ENCODE measurements around the gene SPATA45. TPM values are rescaled to one million over a fixed set of nuclear protein-coding genes. Genes with fewer than 3 reads are reported as not detected.
"Not testable (repeated sequence)": the region's sequence is repeated elsewhere in the genome, so short reads cannot be mapped to it uniquely, and the experiment has no call there.

SPATA45 gene
- not detected for total RNA-seq

DNA sequence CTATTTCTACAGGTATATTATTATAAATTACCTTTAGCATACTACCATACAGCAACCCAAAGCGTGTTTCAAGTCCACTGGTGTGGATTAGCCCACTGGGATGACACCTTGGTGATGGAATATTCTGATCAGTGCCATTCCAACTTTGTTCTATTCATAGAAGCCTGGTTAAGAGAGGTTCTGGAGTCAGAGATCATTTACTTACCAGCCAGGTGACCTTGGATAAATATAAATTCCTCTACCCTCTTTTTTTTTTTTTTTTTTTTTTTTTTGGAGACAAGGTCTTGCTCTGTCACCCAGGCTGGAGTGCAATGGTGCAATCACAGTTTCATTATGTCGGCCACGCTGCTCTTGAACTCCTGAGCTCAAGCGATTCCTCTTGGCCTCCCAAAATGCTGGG is at the start of gene SPATA45:
TSS of gene SPATA45 (minus strand) at position 101 of the 400 bp plus-strand sequence. CDS start 11,500 bp downstream, outside the sequence.
- no peak for DNase-seq (ENCODE audit: low read depth in 2 of 3, low spot score in 2 of 3)

- DNase-seq (ENCODE audit: low read depth in 2 of 3, low spot score in 2 of 3), result no peak
These were observed 44.7 kb upstream of the SPATA45 start for GRCh38 chr1:212892108-212892507.

DNA sequence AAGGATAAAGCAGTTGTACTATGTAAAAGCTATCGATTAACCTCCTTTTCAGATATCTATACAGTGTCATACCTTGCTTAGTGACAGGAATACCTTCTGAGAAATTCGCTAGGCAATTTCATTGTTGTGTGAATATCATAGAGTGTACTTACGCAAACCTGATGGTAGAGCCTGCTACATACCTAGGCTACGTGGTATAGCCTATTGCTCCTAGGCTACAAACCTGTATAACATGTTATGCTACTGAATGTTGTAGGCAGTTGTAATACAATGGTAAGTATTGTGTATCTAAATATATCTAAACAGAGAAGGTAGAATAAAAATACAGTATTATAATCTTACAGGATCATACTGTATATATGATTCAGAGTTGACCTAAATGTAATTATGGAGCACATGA is 37.1 kb upstream of the SPATA45 start:
- no peak for DNase-seq (ENCODE audit: low read depth in 2 of 3, low spot score in 2 of 3)

DNA sequence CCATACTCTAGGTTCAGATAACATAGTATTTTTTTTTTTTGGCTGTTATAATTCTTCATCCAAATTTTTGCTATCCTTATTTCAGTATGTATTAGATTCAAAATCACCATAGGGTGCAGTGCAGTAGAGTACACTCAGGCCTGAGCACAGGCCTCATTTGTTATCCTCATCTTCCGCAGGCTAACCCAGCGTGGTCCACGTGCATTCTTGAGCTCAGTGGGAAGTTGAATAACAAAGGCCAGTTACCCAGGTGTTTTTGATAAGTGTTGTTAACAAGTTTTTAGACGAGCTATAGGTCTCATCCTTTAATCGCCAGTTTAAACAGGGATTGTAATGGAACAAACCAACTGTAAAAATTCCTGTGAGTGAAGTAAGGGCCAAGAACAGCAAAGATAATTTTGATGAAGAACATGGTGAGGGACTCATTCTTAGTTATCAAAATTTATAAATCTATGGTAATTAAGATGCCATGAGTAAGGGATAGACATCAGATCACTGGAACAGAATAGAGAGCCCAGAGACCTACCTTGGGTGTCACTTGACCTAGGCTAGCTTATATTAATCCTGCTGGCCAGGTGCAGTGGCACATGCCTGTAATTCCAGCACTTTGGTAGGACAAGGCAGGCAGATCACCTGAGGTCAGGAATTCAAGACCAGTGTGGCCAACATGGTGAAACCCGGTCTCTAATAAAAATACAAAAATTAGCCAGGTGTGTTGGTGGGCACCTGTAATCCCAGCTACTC is 32.7 kb upstream of the SPATA45 start:
- DNase-seq (ENCODE audit: low read depth in 2 of 3, low spot score in 2 of 3), result no peak

DNA sequence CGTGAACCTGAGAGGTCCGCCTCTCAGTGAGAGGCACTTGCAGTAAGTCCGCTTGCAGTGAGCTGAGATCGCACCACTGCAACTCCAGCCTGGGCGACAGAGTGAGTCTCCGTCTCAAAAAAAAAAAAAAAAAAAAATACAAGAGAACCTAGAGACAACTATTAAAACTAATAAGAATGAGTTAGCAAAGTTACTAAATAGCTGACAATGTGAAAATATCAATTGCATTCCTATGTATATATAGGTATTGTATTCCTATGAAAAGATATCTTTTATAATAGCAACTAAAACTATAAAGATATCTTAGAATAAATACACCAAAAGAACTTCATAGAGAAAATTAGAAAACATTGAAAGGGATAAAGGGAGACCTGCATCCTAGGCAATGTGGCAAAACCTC is 31.0 kb upstream of the SPATA45 start:
- no peak for DNase-seq (ENCODE audit: low read depth in 2 of 3, low spot score in 2 of 3)

GRCh38 chr1:212873518-212873917 is 26.1 kb upstream of the SPATA45 start:
- DNase-seq (ENCODE audit: low read depth in 2 of 3, low spot score in 2 of 3), result no peak

DNA sequence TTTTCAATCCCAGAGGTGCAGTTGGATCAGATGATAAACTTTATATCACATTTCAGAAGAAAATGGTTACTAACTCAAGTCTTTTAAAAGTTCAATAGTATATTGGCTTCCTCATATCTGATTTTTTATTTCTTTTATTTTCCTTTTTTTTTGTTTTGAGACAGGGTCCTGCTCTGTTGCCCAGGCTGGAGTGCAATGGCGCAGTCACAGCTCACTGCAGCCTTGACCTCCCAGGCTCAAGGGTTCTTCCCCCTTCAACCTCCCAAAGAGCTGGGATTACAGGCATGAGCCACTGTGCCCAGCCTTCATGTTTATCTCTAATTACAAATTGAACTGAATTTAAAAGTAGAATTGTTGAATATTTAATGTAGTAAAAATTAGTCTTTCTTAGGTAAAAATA is 24.5 kb upstream of the SPATA45 start:
- no peak for DNase-seq (ENCODE audit: low read depth in 2 of 3, low spot score in 2 of 3)

- DNase-seq (ENCODE audit: low read depth in 2 of 3, low spot score in 2 of 3), result no peak
These were observed 19.7 kb upstream of the SPATA45 start for GRCh38 chr1:212867192-212867591.

GRCh38 chr1:212864201-212864600 is 16.8 kb upstream of the SPATA45 start:
- DNase-seq (ENCODE audit: low read depth in 2 of 3, low spot score in 2 of 3), result no peak

- not testable (repeated sequence) for DNase-seq (ENCODE audit: low read depth in 2 of 3, low spot score in 2 of 3)
These were observed 15.9 kb upstream of the SPATA45 start for GRCh38 chr1:212863345-212863744.

- no peak for DNase-seq (ENCODE audit: low read depth in 2 of 3, low spot score in 2 of 3)
These were observed 14.8 kb upstream of the SPATA45 start for GRCh38 chr1:212862111-212862690.

DNA sequence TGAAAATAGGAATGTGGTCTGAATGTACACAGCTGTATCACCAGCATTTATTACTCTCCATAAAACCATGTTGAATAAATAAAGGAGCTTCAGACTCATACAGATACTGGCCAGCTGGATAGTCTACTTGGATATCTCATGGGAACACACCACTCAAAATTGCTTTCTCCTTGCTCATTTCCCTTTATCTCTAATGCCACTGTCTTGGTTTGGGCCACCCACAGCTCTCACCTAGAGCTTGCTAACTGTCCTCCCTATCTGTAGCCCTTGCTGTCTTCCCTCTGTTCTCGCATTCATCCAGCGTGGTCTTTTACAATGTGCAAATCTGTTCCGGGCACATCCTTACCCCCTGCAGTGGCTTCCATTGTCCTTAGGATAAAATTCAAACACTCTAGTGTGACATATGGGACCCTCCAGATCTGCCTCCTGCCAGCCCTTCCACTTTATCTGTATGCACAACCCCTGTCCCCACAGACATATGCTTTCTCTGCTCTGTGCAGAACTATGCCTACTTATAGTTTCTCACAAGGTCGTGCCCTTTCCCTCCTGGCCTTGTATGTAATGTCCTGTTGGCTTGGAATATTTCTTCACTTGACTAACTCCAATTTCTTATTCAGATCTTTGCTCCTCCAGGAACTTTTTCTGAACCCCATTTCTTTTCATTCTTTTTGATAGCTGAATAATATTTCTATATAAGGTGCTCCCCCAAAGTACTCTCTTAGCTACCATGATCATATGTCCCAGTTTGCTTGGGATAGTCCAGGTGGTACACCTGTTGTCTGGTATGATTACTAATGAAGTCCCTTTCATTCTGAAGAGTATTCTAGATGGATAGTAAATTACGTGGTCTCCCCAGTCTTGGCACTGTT is 13.5 kb upstream of the SPATA45 start:
- peak in 1 of 3 donors; percentile 20 for DNase-seq (ENCODE audit: low read depth in 2 of 3, low spot score in 2 of 3)

GRCh38 chr1:212858461-212859265 is 11.2 kb upstream of the SPATA45 start:
- peak in 1 of 3 donors; percentile 9 for DNase-seq (ENCODE audit: low read depth in 2 of 3, low spot score in 2 of 3)

DNA sequence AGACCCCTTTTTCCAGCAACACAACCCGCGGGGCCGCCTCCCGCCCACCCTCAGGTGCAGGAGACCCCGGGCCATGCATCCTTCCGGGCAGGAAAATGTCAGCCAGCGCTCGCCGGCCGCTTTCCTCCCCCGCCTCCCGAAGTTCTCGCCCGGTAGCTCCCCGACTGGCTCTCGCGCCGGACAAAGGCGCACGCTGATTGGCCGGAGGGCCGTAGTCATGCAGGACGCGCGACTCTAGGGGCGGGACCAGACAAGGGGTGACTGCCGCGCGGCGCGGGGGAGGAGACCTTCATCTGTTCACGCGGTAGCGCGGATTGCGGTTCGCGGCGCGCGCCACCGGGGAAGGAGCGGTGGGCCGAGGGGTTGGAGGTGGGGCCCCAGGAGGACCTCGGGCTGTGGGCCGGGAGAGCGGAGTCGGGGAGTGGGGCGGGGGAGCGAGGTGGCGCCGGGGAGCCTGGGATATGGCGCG is 10.6 kb upstream of the SPATA45 start, which contains the start of gene FLVCR1:
TSS of gene FLVCR1 (plus strand) at position 284 of the 469 bp plus-strand sequence. CDS start at position 462, 178 bp downstream.
- DNase-seq (ENCODE audit: low read depth in 2 of 3, low spot score in 2 of 3), result peak; percentile 56 to 98 (median 97)

GRCh38 chr1:212856755-212857154 is 9.3 kb upstream of the SPATA45 start:
- DNase-seq (ENCODE audit: low read depth in 2 of 3, low spot score in 2 of 3), result no peak

DNA sequence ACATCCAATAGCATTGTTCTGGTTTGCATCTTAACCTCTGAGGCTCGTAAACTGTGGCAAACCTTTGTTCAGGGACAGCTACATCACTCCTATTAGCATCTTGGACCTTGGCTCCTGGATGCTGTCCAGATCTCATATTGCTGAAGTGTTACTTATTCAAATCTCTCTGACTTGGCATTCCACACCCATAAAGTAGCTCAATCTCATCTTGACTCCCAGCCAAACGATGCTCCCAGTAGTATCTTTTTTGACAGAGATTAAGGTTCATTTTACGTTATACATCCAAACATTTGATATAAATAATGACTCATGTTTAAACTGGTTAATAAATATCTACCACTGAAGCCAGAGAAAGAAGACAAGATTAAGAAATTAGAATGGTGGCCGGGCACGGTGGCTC is 6.2 kb upstream of the SPATA45 start:
- no peak for DNase-seq (ENCODE audit: low read depth in 2 of 3, low spot score in 2 of 3)

- no peak for DNase-seq (ENCODE audit: low read depth in 2 of 3, low spot score in 2 of 3)
These were observed 4.7 kb upstream of the SPATA45 start for GRCh38 chr1:212852105-212852688.

DNA sequence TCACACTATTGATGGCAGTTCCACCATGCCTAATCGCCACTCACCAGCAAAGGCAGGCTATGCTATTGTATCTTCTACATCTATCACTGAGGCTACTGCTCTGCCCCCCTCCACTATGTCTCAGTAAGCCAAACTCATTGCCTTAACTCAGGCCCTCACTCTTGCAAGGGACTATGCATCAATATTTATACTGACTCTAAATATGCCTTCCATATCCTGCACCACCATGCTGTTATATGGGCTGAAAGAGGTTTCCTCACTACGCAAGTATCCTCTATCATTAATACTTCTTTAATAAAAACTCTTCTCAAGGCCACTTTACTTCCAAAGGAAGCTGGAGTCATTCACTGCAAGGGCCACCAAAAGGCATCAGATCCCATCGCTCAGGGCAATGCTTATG is 2.9 kb downstream of the SPATA45 start:
- not testable (repeated sequence) for DNase-seq (ENCODE audit: low read depth in 2 of 3, low spot score in 2 of 3)

DNA sequence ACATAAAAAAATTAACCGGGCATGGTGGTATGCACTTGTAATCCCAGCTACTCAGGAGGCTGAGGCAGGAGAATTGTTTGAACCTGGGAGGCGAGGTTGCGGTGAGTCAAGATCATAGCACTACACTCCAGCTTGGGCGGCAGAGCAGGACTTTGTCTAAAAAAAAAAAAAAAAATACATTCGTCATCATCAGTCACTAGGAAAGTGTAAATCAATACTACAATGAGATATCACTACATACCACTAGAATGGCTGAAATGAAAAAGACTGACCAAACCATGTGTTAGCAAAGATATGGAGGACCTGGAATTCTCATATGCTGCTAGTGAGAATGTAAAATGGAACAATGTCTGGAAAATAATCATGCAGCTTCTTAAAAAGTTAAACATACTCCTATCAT is 9.3 kb downstream of the SPATA45 start:
- DNase-seq (ENCODE audit: low read depth in 2 of 3, low spot score in 2 of 3), result no peak

All from hematopoietic multipotent progenitor cell (in vitro differentiated cells).